Amniotic stem cell (primary cell): ENCODE data around the gene MEMO1.

Experiments
- DNase-seq: peaks from one replicate; lab custom pipeline; 2025; lab: John Stamatoyannopoulos, UW

The MEMO1 gene

GRCh38 chr2:31823558-31823957 is 187.2 kb downstream of the MEMO1 start:
- DNase-seq, result no peak

DNA sequence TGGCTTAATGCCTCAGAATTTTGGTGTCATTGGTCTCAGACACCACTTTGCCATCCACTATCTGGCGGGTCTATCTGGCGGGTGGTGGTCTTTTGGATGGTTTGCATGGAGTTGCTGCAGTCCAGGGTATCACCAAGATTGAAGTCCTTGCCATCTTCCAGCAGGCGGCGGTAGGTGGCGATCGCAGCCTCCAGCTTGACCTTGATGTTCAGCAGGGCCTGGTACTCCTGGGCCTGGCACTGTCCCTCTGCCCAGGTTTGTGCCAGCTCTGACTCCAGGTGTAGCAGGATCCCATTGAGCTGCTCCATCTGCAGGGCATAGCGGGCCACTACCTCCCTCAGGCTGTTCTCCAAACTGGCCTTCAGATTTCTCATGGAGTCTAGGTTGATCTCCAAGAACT is 188.2 kb downstream of the MEMO1 start:
- no peak for DNase-seq
